B cell (primary cell): Measurements from ENCODE around the gene GPNMB. TPM values are rescaled to one million over a fixed set of nuclear protein-coding genes. Genes with fewer than 3 reads are reported as not detected.

Experiments
- ATAC-seq: fragments of 200-7000 bp; cut with Tn5 transposase; one replicate; pipeline ENCODE4 v1.10.0; 2021; ENCODE audit warnings: low read depth, mild to moderate bottlenecking, moderate number of reproducible peaks, moderate library complexity
- CTCF ChIA-PET: fragments of 350-600 bp; sonication (Branson Sonifier 250); formaldehyde crosslinking; loops from one replicate; lab custom pipeline; 2021; ENCODE audit warnings: antibody characterized with exemption, inconsistent platforms; lab: Charles Lee
- POLR2A ChIA-PET: fragments of 350-600 bp; sonication (Branson Sonifier 250); formaldehyde crosslinking; loops from one replicate; lab custom pipeline; 2021; ENCODE audit warnings: antibody characterized with exemption; lab: Charles Lee
- DNase-seq: peaks from one replicate; pipeline ENCODE4 v3.0.0; 2013
- H2AFZ ChIP-seq: 2 replicates; pipeline ENCODE4 v1.6.1; 2012; ENCODE audit warnings: mild to moderate bottlenecking, low read depth, low read length; ENCODE audit not compliant: insufficient read depth, poor library complexity, severe bottlenecking
- H3K27ac ChIP-seq, 2 donors: 1 replicate in 1 of 2; 2 replicates in 1 of 2; pipeline ENCODE4 v1.5.1; 2012 to 2013; ENCODE audit warnings: low read length in 2 of 2, mild to moderate bottlenecking in 2 of 2, moderate library complexity in 1 of 2
- H3K27me3 ChIP-seq, 4 experiments: fragments of 200-600 bp in 1 of 4; sonication (generic) in 1 of 4; replicated peaks in 1 of 4; 1 replicate in 2 of 4; 2 replicates in 2 of 4; pipeline versions ENCODE4 v1.6.1 to v1.7.0; 2013 to 2016; ENCODE audit warnings: low read length in 3 of 4, mild to moderate bottlenecking in 2 of 4, mixed read lengths in 1 of 4, moderate library complexity in 1 of 4; ENCODE audit not compliant: insufficient read depth in 4 of 4, control insufficient read depth in 3 of 4; ENCODE audit errors: control extremely low read depth in 1 of 4
- H3K36me3 ChIP-seq, 2 experiments: replicated peaks in 1 of 2; 1 replicate in 1 of 2; 2 replicates in 1 of 2; pipeline versions ENCODE4 v1.6.1 to v1.7.1; 2013; ENCODE audit warnings: low read length in 1 of 2; ENCODE audit not compliant: insufficient read depth in 2 of 2, control insufficient read depth in 1 of 2; ENCODE audit errors: control extremely low read depth in 1 of 2, extremely low read depth in 1 of 2
- H3K4me1 ChIP-seq, 2 donors: fragments of 200-600 bp in 1 of 2; sonication (generic) in 1 of 2; 1 replicate in 1 of 2; 2 replicates in 1 of 2; pipeline versions ENCODE4 v1.5.1 to v1.6.1; 2013 to 2017; ENCODE audit warnings: low read length in 2 of 2; ENCODE audit not compliant: control insufficient read depth in 2 of 2, insufficient read depth in 2 of 2
- H3K4me2 ChIP-seq: replicated peaks from 2 replicates; pipeline ENCODE3; 2012; ENCODE audit warnings: mild to moderate bottlenecking, low read depth, low read length; ENCODE audit not compliant: poor library complexity, severe bottlenecking
- H3K4me3 ChIP-seq, 5 experiments: fragments of 200-600 bp in 1 of 5; sonication (generic) in 1 of 5; 1 replicate in 3 of 5; 2 replicates in 2 of 5; pipeline versions ENCODE4 v1.5.1 to v1.7.0; 2011 to 2016; ENCODE audit warnings: low read length in 4 of 5, mild to moderate bottlenecking in 4 of 5, low read depth in 2 of 5, control low read depth in 1 of 5, moderate library complexity in 1 of 5; ENCODE audit not compliant: insufficient read depth in 1 of 5; ENCODE audit errors: control extremely low read depth in 1 of 5, extremely low read depth in 1 of 5
- H3K79me2 ChIP-seq: fragments of 200-600 bp; sonication (generic); one replicate; pipeline ENCODE4 v1.6.0; 2016; ENCODE audit warnings: low read length; ENCODE audit not compliant: control insufficient read depth, insufficient read depth
- H3K9ac ChIP-seq: fragments of 200-600 bp; sonication (generic); 2 replicates; pipeline ENCODE4 v1.6.1; 2017; ENCODE audit warnings: mild to moderate bottlenecking, low read length, moderate library complexity
- H3K9me3 ChIP-seq, 3 donors: one replicate each; pipeline versions ENCODE4 v1.6.1 to v1.7.1; 2013; ENCODE audit warnings: low read length in 2 of 3; ENCODE audit not compliant: control insufficient read depth in 2 of 3, insufficient read depth in 1 of 3; ENCODE audit errors: control extremely low read depth in 1 of 3
- H4K20me1 ChIP-seq: 2 replicates; pipeline ENCODE4 v1.6.0; 2012; ENCODE audit warnings: mild to moderate bottlenecking, low read length; ENCODE audit not compliant: insufficient read depth, control insufficient read depth, poor library complexity, severe bottlenecking
- H3K27ac Mint-ChIP-seq: one replicate; pipeline ENCODE4 v1.8.0; 2021; ENCODE audit warnings: mixed read lengths
- H3K27me3 Mint-ChIP-seq: one replicate; pipeline ENCODE4 v1.8.0; 2021; ENCODE audit warnings: mixed read lengths
- H3K4me1 Mint-ChIP-seq: one replicate; pipeline ENCODE4 v1.8.0; 2021; ENCODE audit warnings: mixed read lengths
- H3K4me3 Mint-ChIP-seq: one replicate; pipeline ENCODE4 v1.8.0; 2021; ENCODE audit warnings: mixed read lengths
- H3K9me3 Mint-ChIP-seq: one replicate; pipeline ENCODE4 v1.8.0; 2022; ENCODE audit warnings: mixed read lengths; ENCODE audit not compliant: insufficient read depth
- CTCF ChIP-seq: fragments of 200-600 bp; IDR thresholded peaks from one replicate; pipeline ENCODE4 v1.8.0; 2022; ENCODE audit warnings: antibody characterized with exemption, mild to moderate bottlenecking
- EZH2 ChIP-seq: IDR thresholded peaks from 2 replicates; pipeline ENCODE4 v1.6.1; 2012; ENCODE audit warnings: borderline replicate concordance, low read depth, mild to moderate bottlenecking, moderate library complexity, low read length; ENCODE audit not compliant: insufficient read depth, poor library complexity, severe bottlenecking
- WGBS: methylation state at CpG from one replicate; pipeline ENCODE4 v1.1.5; 2013; ENCODE audit warnings: missing lambda C conversion rate; ENCODE audit not compliant: insufficient coverage; 5-methylcytosine and 5-hydroxymethylcytosine counted together
- intact Hi-C: fragments of 100-400 bp; cut with micrococcal nuclease; formaldehyde crosslinking; loops from one replicate; pipeline ENCODE4 v1.10.0; 2022
- polyA plus RNA-seq: library from polyadenylated mRNA; depleted of rRNA; stranded (reverse); fragments of >200 nt; gene quantifications from 2 replicates; pipeline ENCODE4 v1.2.3, GENCODE V29; 2012
- total RNA-seq, 2 donors: library from RNA; stranded (reverse); fragments of 120-200 nt in 1 of 2; gene quantifications; 1 replicate in 1 of 2; 2 replicates in 1 of 2; pipeline versions ENCODE4 v1.2.3 to v1.2.4, GENCODE V29; 2013 to 2022

The GPNMB gene
- total and polyA plus RNA-seq, 2 donors (not counting 1 experiment from before 2014, with no cell fraction given): 2.6 TPM; not detected in 1

GRCh38 chr7:23277359-23277989 is 30.9 kb downstream of the GPNMB start:
- ChIA-PET CTCF (interaction anchor here (0.6 to 2.1 kb wide), 13 partner anchors 9 to 508 kb away, joined by 3 to 11 read pairs (median 4); partner anchors contain the start of gene STK31), POLR2A (no interaction called here)
- ATAC-seq: peak; percentile 60
- Histone ChIP-seq H3K36me3 (no peaks in the 10 kb centered on the region), H3K9ac (no peak overlapping the region), H3K79me2 (no peaks in the 10 kb centered on the region), H3K27me3 (peaks cover 0 to 4% (median 0%) of the 10 kb centered on the region in 4 experiments), H3K4me1 (peaks cover 3 to 9% of the 10 kb centered on the region in 2 donors), H2AFZ (peak overlapping the region; percentile 30), H3K27ac (no peak overlapping the region), H3K4me3 (no peak overlapping the region), H3K4me2 (no peak overlapping the region), H3K9me3 (no peaks in the 10 kb centered on the region), H4K20me1 (no peaks in the 10 kb centered on the region)
- Mint-ChIP-seq H3K9me3 (no peaks in the 10 kb centered on the region), H3K4me3 (no peak overlapping the region), H3K4me1 (peaks cover 4% of the 10 kb centered on the region), H3K27ac (no peak overlapping the region), H3K27me3 (no peaks in the 10 kb centered on the region)
- peak; percentile 75 for DNase-seq
- WGBS: 0% methylated on average over 1 of the region's 6 CpGs
- intact Hi-C loops: loop anchor here (1.0 to 10.0 kb wide), 5 partner anchors 22 to 1387 kb away; partner anchors contain the start of gene MALSU1
- no peak for TF ChIP-seq EZH2
- peak; percentile 90 for TF ChIP-seq CTCF

GRCh38 chr7:23279819-23280525 is 33.4 kb downstream of the GPNMB start:
- H3K4me1 ChIP-seq: no peaks in the 10 kb centered on the region
- H3K9ac ChIP-seq: no peak overlapping the region
- Mint-ChIP-seq H3K4me3 (no peak overlapping the region), H3K27me3 (no peaks in the 10 kb centered on the region), H3K9me3 (no peaks in the 10 kb centered on the region), H3K27ac (no peak overlapping the region), H3K4me1 (no peaks in the 10 kb centered on the region)
- H3K27ac ChIP-seq: no peak overlapping the region
- no peak for DNase-seq
- ChIA-PET POLR2A (no interaction called here), CTCF (interaction anchor here (0.7 to 2.6 kb wide), 8 partner anchors 8 to 267 kb away, joined by 3 to 12 read pairs (median 4); no protein-coding TSS in a partner anchor)
- H3K36me3 ChIP-seq: no peaks in the 10 kb centered on the region
- no peak overlapping the region for H3K4me3 ChIP-seq
- TF ChIP-seq EZH2 (no peak), CTCF (no peak)
- no peak overlapping the region for H2AFZ ChIP-seq
- H3K9me3 ChIP-seq: no peaks in the 10 kb centered on the region
- H3K79me2 ChIP-seq: no peaks in the 10 kb centered on the region
- no peak for ATAC-seq
- WGBS: no CpG with 5 or more reads among the region's 2 CpGs
- H4K20me1 ChIP-seq: no peaks in the 10 kb centered on the region
- intact Hi-C loops: loop anchor here (5.0 to 10.0 kb wide), 2 partner anchors 77 to 1385 kb away; no protein-coding TSS in a partner anchor
- no peak overlapping the region for H3K4me2 ChIP-seq
- no peaks in the 10 kb centered on the region for H3K27me3 ChIP-seq
